Body of pancreas (tissue), 4 donors: ENCODE results near the gene DCHS2. TPM values are rescaled to one million over a fixed set of nuclear protein-coding genes. Genes with fewer than 3 reads are reported as not detected.

Source experiments
- ATAC-seq: fragments of 150-250 bp; one replicate; pipeline ENCODE4 v1.9.1; 2016
- DNase-seq, 4 donors: peaks; one replicate each; pipeline ENCODE4 v3.0.0-alpha.2; 2019
- H3K27ac ChIP-seq, 4 donors: fragments of 200-600 bp; sonication (generic); 1 replicate in 3 of 4; 2 replicates in 1 of 4; pipeline versions ENCODE4 v1.5.1 to v1.6.1; 2016 to 2019; ENCODE audit warnings: mild to moderate bottlenecking in 1 of 4, mixed read lengths in 1 of 4, moderate library complexity in 1 of 4
- H3K27me3 ChIP-seq, 2 donors: fragments of 200-600 bp; sonication (generic); one replicate each; pipeline ENCODE4 v1.6.0; 2016; ENCODE audit warnings: mild to moderate bottlenecking in 1 of 2
- H3K36me3 ChIP-seq, 2 donors: fragments of 200-600 bp; sonication (generic); replicated peaks in 1 of 2; 2 replicates each; pipeline ENCODE4 v1.5.1; 2016; ENCODE audit warnings: low read depth in 2 of 2; ENCODE audit not compliant: insufficient read depth in 1 of 2
- H3K4me1 ChIP-seq: fragments of 200-600 bp; sonication (generic); one replicate; pipeline ENCODE4 v1.6.0; 2016
- H3K4me3 ChIP-seq, 2 donors: fragments of 200-600 bp; sonication (generic); 1 replicate in 1 of 2; 2 replicates in 1 of 2; pipeline ENCODE4 v1.5.1; 2016 to 2019
- H3K9me3 ChIP-seq, 3 donors: fragments of 200-600 bp; sonication (generic); 1 replicate in 2 of 3; 2 replicates in 1 of 3; pipeline ENCODE4 v1.5.1; 2016
- CTCF ChIP-seq, 7 experiments: fragments of 450-650 bp in 4 of 7; fragments of 200-600 bp in 3 of 7; sonication (generic) in 3 of 7; IDR thresholded peaks; one replicate each; pipeline ENCODE4 v1.5.1; 2016 to 2019; ENCODE audit warnings: antibody characterized with exemption in 7 of 7
- POLR2A ChIP-seq, 3 donors: fragments of 450-650 bp; IDR thresholded peaks; one replicate each; pipeline ENCODE4 v1.6.1; 2016; ENCODE audit warnings: antibody characterized with exemption in 3 of 3, mild to moderate bottlenecking in 2 of 3
- WGBS, 2 donors: methylation state at CpG; one replicate each; pipeline ENCODE4 v1.1.5; 2017; 5-methylcytosine and 5-hydroxymethylcytosine counted together
- intact Hi-C: fragments of 100-400 bp; cut with DNase I; formaldehyde crosslinking; loops from one replicate; pipeline ENCODE4 v1.15.1; 2023
- total RNA-seq, 2 donors: library from RNA; depleted of rRNA; stranded (reverse); fragments of >200 nt; gene quantifications; one replicate each; pipeline ENCODE4 v1.1.0, GENCODE V29; 2016

Gene DCHS2
- total RNA-seq, 2 donors from 2014 or later, result 0.33 to 0.78 TPM

GRCh38 chr4:154208424-154208823, 283.2 kb downstream of the DCHS2 start:
- Histone ChIP-seq H3K9me3 (no peaks in the 10 kb centered on the region), H3K27ac (no peak overlapping the region), H3K36me3 (no peaks in the 10 kb centered on the region), H3K4me3 (no peak overlapping the region), H3K27me3 (no peaks in the 10 kb centered on the region), H3K4me1 (peaks cover 2% of the 10 kb centered on the region)
- ATAC-seq (no peak), DNase-seq (no peak)
- intact Hi-C loops, result no loop called here
- WGBS, 2 donors, result 73 to 88% methylated on average over 5 of the region's 5 CpGs
- TF ChIP-seq CTCF (IDR thresholded peaks at IDR 0.05), result no peak
- TF ChIP-seq POLR2A (IDR thresholded peaks at IDR 0.05), result no peak

- H3K9me3 ChIP-seq, result no peaks in the 10 kb centered on the region
- ATAC-seq (no peak), DNase-seq (no peak)
- H3K36me3 ChIP-seq, result no peaks in the 10 kb centered on the region
- intact Hi-C loops, result no loop called here
- no peak for TF ChIP-seq CTCF (IDR thresholded peaks at IDR 0.05)
- H3K4me3 ChIP-seq, result no peak overlapping the region
- H3K4me1 ChIP-seq, result no peaks in the 10 kb centered on the region
- H3K27me3 ChIP-seq, result no peaks in the 10 kb centered on the region
- 42 to 53% methylated on average over 3 of the region's 3 CpGs for WGBS, 2 donors
- no peak overlapping the region for H3K27ac ChIP-seq
Observed at GRCh38 chr4:154205471-154205870, 286.1 kb downstream of the DCHS2 start.

- Histone ChIP-seq H3K36me3 (no peaks in the 10 kb centered on the region), H3K27me3 (no peaks in the 10 kb centered on the region), H3K4me1 (no peaks in the 10 kb centered on the region), H3K9me3 (no peaks in the 10 kb centered on the region), H3K27ac (no peak overlapping the region), H3K4me3 (no peak overlapping the region)
- ATAC-seq (no peak), DNase-seq (no peak)
- intact Hi-C loops, result no loop called here
- no peak for TF ChIP-seq CTCF (IDR thresholded peaks at IDR 0.05)
- TF ChIP-seq POLR2A (IDR thresholded peaks at IDR 0.05), result no peak
Observed at GRCh38 chr4:154194649-154195048, 296.9 kb downstream of the DCHS2 start.

- no peak overlapping the region for H3K27ac ChIP-seq
- H3K4me1 ChIP-seq, result no peaks in the 10 kb centered on the region
- WGBS, 2 donors, result 92 to 93% methylated on average over 8 of the region's 8 CpGs
- no peak overlapping the region for H3K4me3 ChIP-seq
- H3K9me3 ChIP-seq, result no peaks in the 10 kb centered on the region
- TF ChIP-seq CTCF (IDR thresholded peaks at IDR 0.05) (no peak), POLR2A (IDR thresholded peaks at IDR 0.05) (no peak)
- ATAC-seq (no peak), DNase-seq (no peak)
- H3K36me3 ChIP-seq, result no peaks in the 10 kb centered on the region
- intact Hi-C loops, result no loop called here
- H3K27me3 ChIP-seq, result no peaks in the 10 kb centered on the region
Observed at GRCh38 chr4:154192585-154192984, 299.0 kb downstream of the DCHS2 start.

- no peak for ATAC-seq
- Histone ChIP-seq H3K27me3 (no peaks in the 10 kb centered on the region), H3K4me3 (no peak overlapping the region), H3K27ac (no peak overlapping the region), H3K4me1 (no peaks in the 10 kb centered on the region), H3K9me3 (no peaks in the 10 kb centered on the region), H3K36me3 (no peaks in the 10 kb centered on the region)
- WGBS, 2 donors, result 62% methylated on average over 4 of the region's 4 CpGs
- intact Hi-C loops, result no loop called here
- no peak for DNase-seq
- TF ChIP-seq CTCF (IDR thresholded peaks at IDR 0.05) (no peak), POLR2A (IDR thresholded peaks at IDR 0.05) (no peak)
Observed at GRCh38 chr4:154189346-154189745, 302.3 kb downstream of the DCHS2 start.
